CD4-positive, alpha-beta T cell treated with Interleukin-17A for 4 hours (primary cell): ENCODE data around the gene HIF3A.

ENCODE experiments used
- DNase-seq: peaks from one replicate; pipeline ENCODE4 v3.0.0-alpha.2; 2020; ENCODE audit warnings: mixed read lengths

The HIF3A gene

GRCh38 chr19:46386996-46387712 lies 90.3 kb downstream of the HIF3A start:
- DNase-seq, result no peak

DNA sequence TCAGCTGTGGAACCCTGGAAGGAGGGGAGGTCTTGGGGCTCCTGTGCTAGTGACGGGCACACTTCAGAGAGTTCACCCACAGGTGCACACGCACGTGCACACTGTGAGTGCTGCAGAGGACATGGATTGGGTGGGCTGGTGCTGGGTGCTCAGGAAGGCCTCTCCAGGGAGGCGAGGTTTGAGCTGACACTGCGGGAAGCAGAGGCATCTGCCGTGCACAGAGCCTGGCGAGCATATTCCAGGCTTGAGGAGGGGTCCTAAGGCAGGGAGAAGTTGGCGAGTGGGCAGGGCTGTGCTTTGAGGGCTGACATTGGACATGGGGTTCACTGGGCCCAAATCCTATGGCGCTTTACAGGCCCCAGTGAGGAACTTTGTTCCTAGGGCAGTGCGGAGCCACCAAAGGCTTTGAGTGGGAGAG lies 90.9 kb downstream of the HIF3A start:
- no peak for DNase-seq

- DNase-seq, result no peak
Measured at GRCh38 chr19:46388311-46389095, 91.7 kb downstream of the HIF3A start.

DNA sequence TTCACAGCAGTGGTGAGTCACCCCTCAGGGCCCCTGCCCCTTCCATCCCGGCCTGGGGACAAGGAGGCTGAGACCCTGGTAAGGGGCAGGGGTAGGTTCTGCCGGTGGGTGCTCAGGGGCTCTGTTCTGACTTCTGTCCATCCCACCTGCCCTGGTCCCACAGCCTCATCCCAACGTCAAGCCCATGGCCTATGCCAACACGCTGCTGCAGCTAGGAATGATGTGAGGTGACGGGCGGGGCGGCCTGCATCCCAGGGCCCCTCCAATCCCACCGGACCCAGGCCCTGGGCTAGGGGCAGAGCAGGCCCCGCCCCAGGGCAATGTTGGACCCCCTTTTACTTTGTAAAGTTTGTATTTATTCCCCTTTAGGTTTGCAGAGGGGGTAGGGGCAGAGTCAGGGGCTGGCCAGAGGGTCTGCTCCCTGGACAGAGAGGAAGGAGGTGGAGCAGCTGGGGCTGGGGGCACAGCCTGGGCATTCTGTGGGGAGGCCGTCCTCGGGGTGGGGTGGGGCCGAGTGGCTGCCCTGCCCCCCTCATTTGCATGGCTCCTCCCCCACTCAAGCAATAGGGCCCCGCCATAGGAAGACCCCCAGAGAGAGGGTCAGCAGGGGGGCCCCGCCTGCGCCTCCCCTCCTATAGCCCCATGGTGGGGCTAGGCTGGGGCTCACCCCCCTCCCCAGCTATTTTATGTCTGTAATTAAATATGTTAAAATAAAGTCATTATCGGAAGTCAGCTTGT lies 93.4 kb downstream of the HIF3A start:
- no peak for DNase-seq

- no peak for DNase-seq
Measured at GRCh38 chr19:46390866-46391265, 94.0 kb downstream of the HIF3A start.

DNA sequence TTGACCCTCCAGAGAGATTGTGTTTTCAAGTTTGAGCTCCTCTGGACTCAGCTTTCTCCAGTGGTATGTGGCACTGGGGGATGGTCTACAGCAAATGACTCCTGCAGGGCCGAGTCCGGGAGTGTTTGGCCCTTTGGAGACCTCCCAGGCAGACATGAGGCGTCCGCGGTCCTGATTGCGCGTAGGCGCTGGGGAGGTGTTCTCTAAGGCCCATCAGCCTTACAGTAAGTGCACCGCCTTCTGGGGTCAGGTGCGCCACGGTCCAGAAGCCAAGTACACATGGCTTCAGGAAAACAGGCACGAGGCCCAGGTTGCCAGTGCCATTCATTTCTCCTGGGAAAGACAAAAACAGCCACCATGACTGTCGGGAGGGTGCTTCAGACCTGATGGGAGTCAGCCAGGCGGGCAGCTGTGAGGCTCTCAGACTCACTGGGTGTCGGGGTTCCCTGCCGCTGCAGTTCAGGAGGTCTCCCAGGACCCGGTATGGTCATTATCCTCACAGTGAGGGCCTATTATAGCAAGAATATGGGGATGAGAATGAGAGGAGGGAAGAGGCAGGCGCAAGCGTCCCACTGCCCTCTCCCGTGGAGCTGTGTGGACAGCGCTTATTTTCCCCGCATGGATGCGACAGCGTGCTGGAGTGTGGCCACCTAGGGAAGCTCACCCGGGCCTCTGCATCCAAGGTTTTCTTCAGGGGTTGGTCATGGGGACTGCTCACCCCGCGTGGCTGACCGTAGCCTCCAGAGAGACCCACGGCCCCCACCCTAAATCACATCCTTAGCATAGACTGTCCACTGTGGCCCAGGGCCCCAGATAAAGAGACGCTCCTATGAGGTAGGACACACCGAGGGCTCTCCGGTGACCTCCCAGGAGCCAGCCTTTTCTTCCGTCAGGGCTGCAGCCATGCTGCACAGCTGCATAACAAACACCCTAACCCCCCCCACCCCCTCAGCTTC lies 94.7 kb downstream of the HIF3A start:
- DNase-seq, result no peak

DNA sequence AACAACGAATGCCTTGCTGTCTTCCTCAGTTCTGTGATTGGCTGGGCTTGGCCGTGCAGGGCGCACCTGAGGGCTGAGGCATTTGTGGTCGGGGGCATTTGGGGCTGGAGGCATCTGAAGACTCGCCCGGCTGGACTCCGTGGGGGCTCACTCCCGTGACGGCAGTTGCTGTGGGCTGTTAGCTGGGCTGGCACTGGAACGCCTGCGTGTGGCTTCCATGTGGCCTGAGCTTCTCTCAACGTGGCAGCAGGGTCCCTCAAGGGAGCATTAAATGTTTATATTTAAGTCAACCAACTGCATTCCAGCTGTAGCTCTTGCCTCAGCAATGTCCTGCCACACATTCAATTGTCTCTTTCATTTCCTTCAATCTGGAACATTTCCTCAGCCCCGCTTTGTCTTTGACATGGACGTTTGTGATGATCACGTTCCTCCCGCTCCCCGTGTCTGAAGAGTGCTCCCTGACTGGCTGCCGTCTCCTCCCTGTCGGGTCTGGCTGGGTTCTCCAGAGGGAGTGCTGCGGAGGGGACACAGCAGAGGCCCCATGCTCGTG lies 95.5 kb downstream of the HIF3A start:
- no peak for DNase-seq

GRCh38 chr19:46392837-46393236 lies 96.0 kb downstream of the HIF3A start:
- DNase-seq, result no peak
